HepG2 (cell line): Measurements from ENCODE around the gene KPNB1. TPM values are rescaled to one million over a fixed set of nuclear protein-coding genes. Genes with fewer than 3 reads are reported as not detected.

Experiments used
- ADNP ChIP-seq: sonication (generic); formaldehyde crosslinking; IDR thresholded peaks from 2 replicates; pipeline ENCODE4 v1.4.0; 2020; ENCODE audit warnings: missing genetic modification reagents
- AHDC1 ChIP-seq: sonication (generic); formaldehyde crosslinking; IDR thresholded peaks from 2 replicates; pipeline ENCODE4 v1.5.1; 2020; ENCODE audit warnings: mild to moderate bottlenecking, missing genetic modification reagents, borderline replicate concordance
- FOXP1 ChIP-seq, 2 experiments: fragments of 450-650 bp in 1 of 2; IDR thresholded peaks; 2 replicates each; pipeline ENCODE4 v1.6.1; 2017 to 2018; ENCODE audit warnings: antibody characterized with exemption in 1 of 2
- MXD3 ChIP-seq: IDR thresholded peaks from 2 replicates; pipeline ENCODE4 v1.6.1; 2016; ENCODE audit warnings: mild to moderate bottlenecking, missing biosample characterization, missing genetic modification reagents
- NFE2L2 ChIP-seq: fragments of 150-350 bp; IDR thresholded peaks from 2 replicates; pipeline ENCODE4 v1.6.1; 2014; ENCODE audit warnings: low read length
- REPIN1 ChIP-seq: sonication (generic); formaldehyde crosslinking; IDR thresholded peaks from 2 replicates; pipeline ENCODE4 v1.8.0; 2022; ENCODE audit warnings: missing genetic modification reagents, low read depth, mild to moderate bottlenecking, borderline replicate concordance
- SAP130 ChIP-seq: IDR thresholded peaks from 2 replicates; pipeline ENCODE4 v1.6.1; 2016; ENCODE audit warnings: low read depth
- STAT5B ChIP-seq: sonication (generic); formaldehyde crosslinking; IDR thresholded peaks from 2 replicates; pipeline ENCODE4 v1.4.0; 2020; ENCODE audit warnings: missing genetic modification reagents
- TEAD2 ChIP-seq: sonication (generic); formaldehyde crosslinking; IDR thresholded peaks from 2 replicates; pipeline ENCODE4 v1.9.0; 2021; ENCODE audit warnings: missing genetic modification reagents
- ZBTB14 ChIP-seq: sonication (generic); formaldehyde crosslinking; IDR thresholded peaks from 2 replicates; pipeline ENCODE4 v1.4.0; 2020; ENCODE audit warnings: missing genetic modification reagents
- ZBTB34 ChIP-seq: sonication (generic); formaldehyde crosslinking; IDR thresholded peaks from 2 replicates; pipeline ENCODE4 v1.8.0; 2022; ENCODE audit warnings: mild to moderate bottlenecking, missing genetic modification reagents
- ZKSCAN1 ChIP-seq: fragments of 150-350 bp; IDR thresholded peaks from 2 replicates; pipeline ENCODE4 v1.6.1; 2014; ENCODE audit warnings: low read length
- ZNF136 ChIP-seq: sonication (generic); formaldehyde crosslinking; IDR thresholded peaks from 2 replicates; pipeline ENCODE4 v1.8.1; 2022; ENCODE audit warnings: low read depth, mild to moderate bottlenecking, moderate library complexity, missing genetic modification reagents
- ZNF17 ChIP-seq: sonication (generic); formaldehyde crosslinking; IDR thresholded peaks from 2 replicates; pipeline ENCODE4 v1.5.0; 2020; ENCODE audit warnings: mild to moderate bottlenecking, missing genetic modification reagents
- ZNF383 ChIP-seq: sonication (generic); formaldehyde crosslinking; IDR thresholded peaks from 2 replicates; pipeline ENCODE4 v1.4.0; 2020; ENCODE audit warnings: missing genetic modification reagents, mild to moderate bottlenecking, borderline replicate concordance
- ZNF501 ChIP-seq: sonication (generic); formaldehyde crosslinking; IDR thresholded peaks from 2 replicates; pipeline ENCODE4 v1.5.1; 2020; ENCODE audit warnings: mild to moderate bottlenecking, moderate library complexity, missing genetic modification reagents
- polyA plus RNA-seq, 8 experiments: library from polyadenylated mRNA; depleted of rRNA in 3 of 8; stranded (reverse) in 7 of 8; unstranded in 1 of 8; fragments of >200 nt; fragmentation: Illumina TruSeq in 4 of 8; extraction: Trizol in 4 of 8; gene quantifications; 2 replicates each; pipeline versions ENCODE4 v1.2.1 to v1.2.3, GENCODE V29; 2011 to 2016; ENCODE audit warnings: low read depth in 4 of 8, missing spikeins in 1 of 8, mixed read lengths in 1 of 8; ENCODE audit not compliant: insufficient read depth in 1 of 8
- total RNA-seq, 5 experiments: library from RNA; depleted of rRNA; stranded (reverse); fragments of >200 nt; fragmentation: Illumina TruSeq; extraction: Trizol; gene quantifications; 2 replicates each; pipeline ENCODE4 v1.2.3, GENCODE V29; 2016; ENCODE audit warnings: low read depth in 1 of 5
- TF ChIP-seq, protein P1 (sequence below): sonication (generic); formaldehyde crosslinking; IDR thresholded peaks from 2 replicates; pipeline ENCODE4 v1.4.0; 2020; ENCODE audit warnings: missing genetic modification reagents, borderline replicate concordance

KPNB1 gene
- total and polyA plus RNA-seq, 2 of the 13 experiments (the other 11 are each of a cell fraction or from before 2014, with no cell fraction given): 164 to 424 TPM

GRCh38 chr17:47650525-47651522, 1.1 kb downstream of the KPNB1 start (continued):
- TF ChIP-seq REPIN1 (CRISPR knock-in tag) (peak; percentile 67; the same call in 1 of the 2 replicates), FOXP1 (IDR thresholded peaks at IDR 0.05) (no peak), FOXP1 (CRISPR knock-in tag; IDR thresholded peaks at IDR 0.05) (no peak), STAT5B (CRISPR knock-in tag) (no peak), ZBTB14 (no peak), ADNP (CRISPR knock-in tag) (no peak), ZBTB34 (CRISPR knock-in tag) (peak; percentile 48; the same call in 1 of the 2 replicates), AHDC1 (CRISPR knock-in tag) (no peak), ZNF136 (CRISPR knock-in tag) (no peak), NFE2L2 (no peak), ZNF501 (CRISPR knock-in tag) (peak; percentile 64), ZKSCAN1 (no peak), ZNF17 (CRISPR knock-in tag) (no peak), SAP130 (CRISPR knock-in tag) (peak; percentile 90), ZNF383 (CRISPR knock-in tag) (no peak), MXD3 (0 out of 2 replicates have a peak, but pooled peaks have one; percentile 57), TEAD2 (CRISPR knock-in tag) (no peak)
- TF ChIP-seq, protein P1, sequence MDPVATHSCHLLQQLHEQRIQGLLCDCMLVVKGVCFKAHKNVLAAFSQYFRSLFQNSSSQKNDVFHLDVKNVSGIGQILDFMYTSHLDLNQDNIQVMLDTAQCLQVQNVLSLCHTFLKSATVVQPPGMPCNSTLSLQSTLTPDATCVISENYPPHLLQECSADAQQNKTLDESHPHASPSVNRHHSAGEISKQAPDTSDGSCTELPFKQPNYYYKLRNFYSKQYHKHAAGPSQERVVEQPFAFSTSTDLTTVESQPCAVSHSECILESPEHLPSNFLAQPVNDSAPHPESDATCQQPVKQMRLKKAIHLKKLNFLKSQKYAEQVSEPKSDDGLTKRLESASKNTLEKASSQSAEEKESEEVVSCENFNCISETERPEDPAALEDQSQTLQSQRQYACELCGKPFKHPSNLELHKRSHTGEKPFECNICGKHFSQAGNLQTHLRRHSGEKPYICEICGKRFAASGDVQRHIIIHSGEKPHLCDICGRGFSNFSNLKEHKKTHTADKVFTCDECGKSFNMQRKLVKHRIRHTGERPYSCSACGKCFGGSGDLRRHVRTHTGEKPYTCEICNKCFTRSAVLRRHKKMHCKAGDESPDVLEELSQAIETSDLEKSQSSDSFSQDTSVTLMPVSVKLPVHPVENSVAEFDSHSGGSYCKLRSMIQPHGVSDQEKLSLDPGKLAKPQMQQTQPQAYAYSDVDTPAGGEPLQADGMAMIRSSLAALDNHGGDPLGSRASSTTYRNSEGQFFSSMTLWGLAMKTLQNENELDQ: no peak
